Measurements from ENCODE around the gene PBX3. TPM values are rescaled to one million over a fixed set of nuclear protein-coding genes. Genes with fewer than 3 reads are reported as not detected.

Gene PBX3
- total and polyA plus RNA-seq, 2 of the 13 experiments (the other 11 are each of a cell fraction or from before 2014, with no cell fraction given), result 6.0 to 11.2 TPM

DNA sequence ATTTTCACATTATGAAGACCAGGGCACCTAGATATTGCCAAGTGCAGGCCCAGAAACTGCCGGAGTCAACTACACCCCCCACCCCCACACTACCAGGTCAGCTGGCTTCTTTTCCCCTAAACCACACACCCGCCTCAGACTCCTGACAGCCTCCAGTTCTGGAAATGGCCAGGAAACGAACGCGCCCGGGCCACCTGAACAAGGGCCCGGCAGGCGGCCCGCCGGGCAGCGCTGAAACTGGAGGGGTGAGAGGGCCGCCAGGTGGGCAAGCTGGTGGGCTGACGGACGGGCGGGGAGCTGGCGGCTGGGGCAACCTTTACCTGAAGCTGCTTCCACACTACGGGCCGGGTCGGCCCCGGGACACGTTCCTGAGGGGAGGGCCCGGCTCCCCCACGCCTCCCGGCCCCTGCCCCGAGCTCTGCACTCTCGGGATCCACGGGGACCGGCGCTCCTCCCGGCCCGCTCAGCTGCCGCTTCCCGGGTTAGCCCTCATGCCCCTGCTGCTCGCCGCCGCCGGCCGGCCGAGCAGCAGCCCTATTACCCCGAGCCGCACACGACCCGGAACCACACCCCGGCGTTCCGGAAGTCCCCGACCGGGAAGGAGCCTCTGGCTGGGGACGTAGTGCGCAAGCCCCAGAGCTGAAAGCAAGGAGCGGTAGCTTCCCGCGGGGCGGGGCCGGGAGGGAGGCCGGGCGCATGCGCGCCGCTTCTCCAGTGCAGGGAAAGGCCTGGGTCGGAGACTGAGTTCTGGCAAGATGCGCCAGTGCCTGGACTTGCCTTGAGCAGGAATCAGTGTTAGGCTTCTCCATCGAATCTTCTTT lies 40.3 kb upstream of the PBX3 start, which contains the start of gene MAPKAP1 (continued):
- TF ChIP-seq GPBP1L1 (CRISPR knock-in tag; IDR thresholded peaks at IDR 0.05), result no peak
- TF ChIP-seq KLF12 (CRISPR knock-in tag; IDR thresholded peaks at IDR 0.05; ENCODE audit: borderline replicate concordance), result peak; percentile 67; the same call in 1 of the 2 replicates
- TF ChIP-seq ZNF18 (CRISPR knock-in tag; IDR thresholded peaks at IDR 0.05; ENCODE audit: insufficient replicate concordance), result no peak
- peak; percentile 39; the same call in 1 of the 2 replicates for TF ChIP-seq ZNF331 (CRISPR knock-in tag; IDR thresholded peaks at IDR 0.05)
- TF ChIP-seq FIP1L1 (IDR thresholded peaks at IDR 0.05; ENCODE audit: borderline replicate concordance, insufficient read depth, low read depth, low read length), result no peak
- TF ChIP-seq, protein P1, sequence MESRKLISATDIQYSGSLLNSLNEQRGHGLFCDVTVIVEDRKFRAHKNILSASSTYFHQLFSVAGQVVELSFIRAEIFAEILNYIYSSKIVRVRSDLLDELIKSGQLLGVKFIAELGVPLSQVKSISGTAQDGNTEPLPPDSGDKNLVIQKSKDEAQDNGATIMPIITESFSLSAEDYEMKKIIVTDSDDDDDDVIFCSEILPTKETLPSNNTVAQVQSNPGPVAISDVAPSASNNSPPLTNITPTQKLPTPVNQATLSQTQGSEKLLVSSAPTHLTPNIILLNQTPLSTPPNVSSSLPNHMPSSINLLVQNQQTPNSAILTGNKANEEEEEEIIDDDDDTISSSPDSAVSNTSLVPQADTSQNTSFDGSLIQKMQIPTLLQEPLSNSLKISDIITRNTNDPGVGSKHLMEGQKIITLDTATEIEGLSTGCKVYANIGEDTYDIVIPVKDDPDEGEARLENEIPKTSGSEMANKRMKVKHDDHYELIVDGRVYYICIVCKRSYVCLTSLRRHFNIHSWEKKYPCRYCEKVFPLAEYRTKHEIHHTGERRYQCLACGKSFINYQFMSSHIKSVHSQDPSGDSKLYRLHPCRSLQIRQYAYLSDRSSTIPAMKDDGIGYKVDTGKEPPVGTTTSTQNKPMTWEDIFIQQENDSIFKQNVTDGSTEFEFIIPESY (CRISPR knock-in tag; IDR thresholded peaks at IDR 0.05), result no peak
- TF ChIP-seq RBAK (CRISPR knock-in tag; IDR thresholded peaks at IDR 0.05), result no peak
- no peak for TF ChIP-seq ZNF691 (CRISPR knock-in tag; IDR thresholded peaks at IDR 0.05; ENCODE audit: borderline replicate concordance, low read depth)
- peak; percentile 64; the same call in 1 of the 3 replicates for TF ChIP-seq MXI1 (IDR thresholded peaks at IDR 0.05; ENCODE audit: borderline replicate concordance, low read depth, low read length)
- TF ChIP-seq ETS1 (CRISPR knock-in tag; IDR thresholded peaks at IDR 0.05), result no peak
- TF ChIP-seq ZNF879 (CRISPR knock-in tag; IDR thresholded peaks at IDR 0.05), result 0 out of 2 replicates have a peak, but pooled peaks have one; percentile 38
- TF ChIP-seq ZNF275 (CRISPR knock-in tag; IDR thresholded peaks at IDR 0.05; ENCODE audit: borderline replicate concordance), result no peak
- no peak for TF ChIP-seq THYN1 (CRISPR knock-in tag; IDR thresholded peaks at IDR 0.05; ENCODE audit: borderline replicate concordance, low read depth)
- no peak for TF ChIP-seq CENPX (CRISPR knock-in tag; IDR thresholded peaks at IDR 0.05)
- TF ChIP-seq, protein P2, sequence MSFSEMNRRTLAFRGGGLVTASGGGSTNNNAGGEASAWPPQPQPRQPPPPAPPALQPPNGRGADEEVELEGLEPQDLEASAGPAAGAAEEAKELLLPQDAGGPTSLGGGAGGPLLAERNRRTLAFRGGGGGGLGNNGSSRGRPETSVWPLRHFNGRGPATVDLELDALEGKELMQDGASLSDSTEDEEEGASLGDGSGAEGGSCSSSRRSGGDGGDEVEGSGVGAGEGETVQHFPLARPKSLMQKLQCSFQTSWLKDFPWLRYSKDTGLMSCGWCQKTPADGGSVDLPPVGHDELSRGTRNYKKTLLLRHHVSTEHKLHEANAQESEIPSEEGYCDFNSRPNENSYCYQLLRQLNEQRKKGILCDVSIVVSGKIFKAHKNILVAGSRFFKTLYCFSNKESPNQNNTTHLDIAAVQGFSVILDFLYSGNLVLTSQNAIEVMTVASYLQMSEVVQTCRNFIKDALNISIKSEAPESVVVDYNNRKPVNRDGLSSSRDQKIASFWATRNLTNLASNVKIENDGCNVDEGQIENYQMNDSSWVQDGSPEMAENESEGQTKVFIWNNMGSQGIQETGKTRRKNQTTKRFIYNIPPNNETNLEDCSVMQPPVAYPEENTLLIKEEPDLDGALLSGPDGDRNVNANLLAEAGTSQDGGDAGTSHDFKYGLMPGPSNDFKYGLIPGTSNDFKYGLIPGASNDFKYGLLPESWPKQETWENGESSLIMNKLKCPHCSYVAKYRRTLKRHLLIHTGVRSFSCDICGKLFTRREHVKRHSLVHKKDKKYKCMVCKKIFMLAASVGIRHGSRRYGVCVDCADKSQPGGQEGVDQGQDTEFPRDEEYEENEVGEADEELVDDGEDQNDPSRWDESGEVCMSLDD (CRISPR knock-in tag; IDR thresholded peaks at IDR 0.05; ENCODE audit: borderline replicate concordance), result no peak

Measured in HepG2 (cell line).